HL-60 (cell line): ENCODE data around the gene NMNAT3.

Experiments
- GABPA ChIP-seq: IDR thresholded peaks from 2 replicates; pipeline ENCODE4 v1.6.1; 2012; ENCODE audit warnings: low read depth
- POLR2AphosphoS5 ChIP-seq: IDR thresholded peaks from 2 replicates; pipeline ENCODE4 v1.6.1; 2012; ENCODE audit warnings: low read depth
- TF ChIP-seq, protein P1 (sequence below): IDR thresholded peaks from one replicate; pipeline ENCODE4 v1.5.1; 2011; ENCODE audit warnings: low read length, control low read depth, inconsistent platforms; ENCODE audit not compliant: insufficient read depth
- TF ChIP-seq, protein P2 (sequence below): IDR thresholded peaks from 2 replicates; pipeline ENCODE4 v1.6.1; 2012; ENCODE audit warnings: low read depth; ENCODE audit not compliant: insufficient replicate concordance

DNA sequence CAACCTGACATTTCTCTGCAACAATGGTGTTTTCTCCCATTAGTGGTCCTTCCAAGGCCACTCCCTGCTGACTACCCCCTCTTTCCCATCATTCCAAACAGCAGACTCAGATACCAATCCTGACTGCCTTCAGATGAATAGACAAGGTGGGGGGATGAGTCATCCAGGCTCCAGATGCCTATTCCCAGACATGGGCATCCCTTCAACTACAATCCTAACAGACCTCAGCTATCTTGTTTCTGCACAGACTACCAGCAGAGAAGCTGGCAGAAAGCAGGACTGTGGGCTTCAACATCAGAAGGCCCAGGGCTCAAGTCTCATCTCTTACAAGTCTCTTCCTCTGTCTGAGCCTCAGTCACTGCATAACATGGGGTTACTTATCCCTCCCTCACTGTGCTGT lies 140.4 kb downstream of the NMNAT3 start:
- TF ChIP-seq, protein P1, sequence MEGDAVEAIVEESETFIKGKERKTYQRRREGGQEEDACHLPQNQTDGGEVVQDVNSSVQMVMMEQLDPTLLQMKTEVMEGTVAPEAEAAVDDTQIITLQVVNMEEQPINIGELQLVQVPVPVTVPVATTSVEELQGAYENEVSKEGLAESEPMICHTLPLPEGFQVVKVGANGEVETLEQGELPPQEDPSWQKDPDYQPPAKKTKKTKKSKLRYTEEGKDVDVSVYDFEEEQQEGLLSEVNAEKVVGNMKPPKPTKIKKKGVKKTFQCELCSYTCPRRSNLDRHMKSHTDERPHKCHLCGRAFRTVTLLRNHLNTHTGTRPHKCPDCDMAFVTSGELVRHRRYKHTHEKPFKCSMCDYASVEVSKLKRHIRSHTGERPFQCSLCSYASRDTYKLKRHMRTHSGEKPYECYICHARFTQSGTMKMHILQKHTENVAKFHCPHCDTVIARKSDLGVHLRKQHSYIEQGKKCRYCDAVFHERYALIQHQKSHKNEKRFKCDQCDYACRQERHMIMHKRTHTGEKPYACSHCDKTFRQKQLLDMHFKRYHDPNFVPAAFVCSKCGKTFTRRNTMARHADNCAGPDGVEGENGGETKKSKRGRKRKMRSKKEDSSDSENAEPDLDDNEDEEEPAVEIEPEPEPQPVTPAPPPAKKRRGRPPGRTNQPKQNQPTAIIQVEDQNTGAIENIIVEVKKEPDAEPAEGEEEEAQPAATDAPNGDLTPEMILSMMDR, result no peak
- no peak for TF ChIP-seq POLR2AphosphoS5
- no peak for TF ChIP-seq GABPA
- TF ChIP-seq, protein P2, sequence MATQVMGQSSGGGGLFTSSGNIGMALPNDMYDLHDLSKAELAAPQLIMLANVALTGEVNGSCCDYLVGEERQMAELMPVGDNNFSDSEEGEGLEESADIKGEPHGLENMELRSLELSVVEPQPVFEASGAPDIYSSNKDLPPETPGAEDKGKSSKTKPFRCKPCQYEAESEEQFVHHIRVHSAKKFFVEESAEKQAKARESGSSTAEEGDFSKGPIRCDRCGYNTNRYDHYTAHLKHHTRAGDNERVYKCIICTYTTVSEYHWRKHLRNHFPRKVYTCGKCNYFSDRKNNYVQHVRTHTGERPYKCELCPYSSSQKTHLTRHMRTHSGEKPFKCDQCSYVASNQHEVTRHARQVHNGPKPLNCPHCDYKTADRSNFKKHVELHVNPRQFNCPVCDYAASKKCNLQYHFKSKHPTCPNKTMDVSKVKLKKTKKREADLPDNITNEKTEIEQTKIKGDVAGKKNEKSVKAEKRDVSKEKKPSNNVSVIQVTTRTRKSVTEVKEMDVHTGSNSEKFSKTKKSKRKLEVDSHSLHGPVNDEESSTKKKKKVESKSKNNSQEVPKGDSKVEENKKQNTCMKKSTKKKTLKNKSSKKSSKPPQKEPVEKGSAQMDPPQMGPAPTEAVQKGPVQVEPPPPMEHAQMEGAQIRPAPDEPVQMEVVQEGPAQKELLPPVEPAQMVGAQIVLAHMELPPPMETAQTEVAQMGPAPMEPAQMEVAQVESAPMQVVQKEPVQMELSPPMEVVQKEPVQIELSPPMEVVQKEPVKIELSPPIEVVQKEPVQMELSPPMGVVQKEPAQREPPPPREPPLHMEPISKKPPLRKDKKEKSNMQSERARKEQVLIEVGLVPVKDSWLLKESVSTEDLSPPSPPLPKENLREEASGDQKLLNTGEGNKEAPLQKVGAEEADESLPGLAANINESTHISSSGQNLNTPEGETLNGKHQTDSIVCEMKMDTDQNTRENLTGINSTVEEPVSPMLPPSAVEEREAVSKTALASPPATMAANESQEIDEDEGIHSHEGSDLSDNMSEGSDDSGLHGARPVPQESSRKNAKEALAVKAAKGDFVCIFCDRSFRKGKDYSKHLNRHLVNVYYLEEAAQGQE, result no peak
